ENCODE results near the gene USP40.

USP40 gene

DNA sequence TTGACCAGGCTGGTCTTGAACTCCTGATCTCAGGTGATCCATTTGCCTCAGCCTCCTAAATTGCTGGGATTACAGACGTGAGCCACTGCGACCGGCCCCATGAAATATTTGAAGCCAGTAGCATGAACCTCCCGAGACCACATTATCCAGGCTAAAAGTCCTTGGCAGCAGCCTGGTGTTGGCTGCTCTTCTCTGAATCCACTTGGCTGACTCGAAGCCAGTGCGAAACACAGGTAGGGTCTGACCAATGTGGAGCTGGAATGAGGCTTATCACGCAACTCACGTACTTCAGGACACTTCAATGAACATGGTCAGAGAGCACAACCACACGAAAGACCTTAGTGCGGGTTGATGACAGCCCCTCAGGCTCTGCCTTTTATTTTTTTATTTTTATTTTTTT lies 38.4 kb downstream of the USP40 start:
- TF ChIP-seq, protein P1, sequence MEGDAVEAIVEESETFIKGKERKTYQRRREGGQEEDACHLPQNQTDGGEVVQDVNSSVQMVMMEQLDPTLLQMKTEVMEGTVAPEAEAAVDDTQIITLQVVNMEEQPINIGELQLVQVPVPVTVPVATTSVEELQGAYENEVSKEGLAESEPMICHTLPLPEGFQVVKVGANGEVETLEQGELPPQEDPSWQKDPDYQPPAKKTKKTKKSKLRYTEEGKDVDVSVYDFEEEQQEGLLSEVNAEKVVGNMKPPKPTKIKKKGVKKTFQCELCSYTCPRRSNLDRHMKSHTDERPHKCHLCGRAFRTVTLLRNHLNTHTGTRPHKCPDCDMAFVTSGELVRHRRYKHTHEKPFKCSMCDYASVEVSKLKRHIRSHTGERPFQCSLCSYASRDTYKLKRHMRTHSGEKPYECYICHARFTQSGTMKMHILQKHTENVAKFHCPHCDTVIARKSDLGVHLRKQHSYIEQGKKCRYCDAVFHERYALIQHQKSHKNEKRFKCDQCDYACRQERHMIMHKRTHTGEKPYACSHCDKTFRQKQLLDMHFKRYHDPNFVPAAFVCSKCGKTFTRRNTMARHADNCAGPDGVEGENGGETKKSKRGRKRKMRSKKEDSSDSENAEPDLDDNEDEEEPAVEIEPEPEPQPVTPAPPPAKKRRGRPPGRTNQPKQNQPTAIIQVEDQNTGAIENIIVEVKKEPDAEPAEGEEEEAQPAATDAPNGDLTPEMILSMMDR (IDR thresholded peaks at IDR 0.05; ENCODE audit: extremely low read depth, insufficient read depth, missing control alignments), result no peak
- DNase-seq (ENCODE audit: low spot score), result no peak
- in situ Hi-C loops (cut with MboI; ENCODE audit: low pct_unique_long_range_greater_than_20kb, low sequenced_read_pairs, unreplicated experiment), result no loop called here

DNA sequence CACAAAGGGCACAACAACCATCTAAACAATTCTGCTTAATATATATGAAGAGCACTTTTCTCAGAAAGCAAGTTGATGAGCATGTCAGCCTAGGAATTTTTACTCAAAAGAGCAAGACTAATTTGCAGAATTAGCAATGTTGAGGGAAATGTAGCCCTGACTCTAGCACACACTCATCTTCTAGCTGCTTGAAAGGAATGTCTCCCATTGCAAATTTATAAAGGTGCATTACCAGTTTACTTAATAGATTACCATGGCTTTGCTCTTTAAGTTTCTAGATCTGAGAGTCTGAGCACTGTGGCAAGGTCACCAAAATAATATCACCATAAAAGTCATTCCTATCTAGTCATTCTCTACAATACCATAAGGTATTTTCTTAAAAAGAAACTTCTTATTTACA lies 40.8 kb downstream of the USP40 start:
- in situ Hi-C loops (cut with MboI; ENCODE audit: low pct_unique_long_range_greater_than_20kb, low sequenced_read_pairs, unreplicated experiment), result no loop called here
- TF ChIP-seq, protein P1 (IDR thresholded peaks at IDR 0.05; ENCODE audit: extremely low read depth, insufficient read depth, missing control alignments), result no peak
- DNase-seq (ENCODE audit: low spot score), result no peak

DNA sequence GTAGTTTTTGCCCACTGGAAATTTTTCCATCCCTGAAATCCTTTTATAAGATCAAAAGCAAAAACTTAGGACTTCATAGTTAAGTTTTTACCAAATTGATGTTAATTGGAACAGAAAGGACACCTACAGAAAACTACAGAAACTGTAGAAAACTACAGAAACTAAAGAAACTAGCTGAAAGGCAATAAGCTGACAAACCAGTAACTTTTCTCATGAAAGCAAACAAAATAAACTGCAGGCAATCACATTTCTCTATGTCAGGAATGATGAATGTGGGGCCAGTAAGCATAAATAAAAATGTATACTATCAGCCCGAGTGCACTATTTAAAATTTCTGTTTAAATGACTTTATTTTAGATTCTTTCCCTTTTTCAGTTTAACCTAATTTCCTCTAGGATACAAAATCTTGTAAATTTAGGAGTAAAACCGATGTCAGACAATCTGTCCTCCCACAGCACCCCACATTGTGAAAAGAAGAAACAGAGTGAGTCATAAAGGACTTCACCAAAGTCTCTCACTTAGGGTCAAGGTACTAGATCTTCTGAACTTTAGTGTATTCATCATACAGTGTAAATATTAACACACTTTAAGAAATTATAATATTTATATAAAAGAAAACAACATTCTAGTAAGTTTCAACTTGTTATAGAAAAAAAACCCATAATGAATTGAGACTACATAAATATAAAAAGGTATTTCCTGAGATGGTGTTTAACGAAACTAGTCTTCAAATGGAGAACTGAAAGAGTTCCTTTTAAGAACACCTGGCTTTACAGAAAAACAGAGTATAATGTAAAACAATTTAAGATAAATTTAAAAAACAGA lies 46.6 kb downstream of the USP40 start:
- no peak for DNase-seq (ENCODE audit: low spot score)
- in situ Hi-C loops (cut with MboI; ENCODE audit: low pct_unique_long_range_greater_than_20kb, low sequenced_read_pairs, unreplicated experiment), result no loop called here
- TF ChIP-seq, protein P1 (IDR thresholded peaks at IDR 0.05; ENCODE audit: extremely low read depth, insufficient read depth, missing control alignments), result no peak

DNA sequence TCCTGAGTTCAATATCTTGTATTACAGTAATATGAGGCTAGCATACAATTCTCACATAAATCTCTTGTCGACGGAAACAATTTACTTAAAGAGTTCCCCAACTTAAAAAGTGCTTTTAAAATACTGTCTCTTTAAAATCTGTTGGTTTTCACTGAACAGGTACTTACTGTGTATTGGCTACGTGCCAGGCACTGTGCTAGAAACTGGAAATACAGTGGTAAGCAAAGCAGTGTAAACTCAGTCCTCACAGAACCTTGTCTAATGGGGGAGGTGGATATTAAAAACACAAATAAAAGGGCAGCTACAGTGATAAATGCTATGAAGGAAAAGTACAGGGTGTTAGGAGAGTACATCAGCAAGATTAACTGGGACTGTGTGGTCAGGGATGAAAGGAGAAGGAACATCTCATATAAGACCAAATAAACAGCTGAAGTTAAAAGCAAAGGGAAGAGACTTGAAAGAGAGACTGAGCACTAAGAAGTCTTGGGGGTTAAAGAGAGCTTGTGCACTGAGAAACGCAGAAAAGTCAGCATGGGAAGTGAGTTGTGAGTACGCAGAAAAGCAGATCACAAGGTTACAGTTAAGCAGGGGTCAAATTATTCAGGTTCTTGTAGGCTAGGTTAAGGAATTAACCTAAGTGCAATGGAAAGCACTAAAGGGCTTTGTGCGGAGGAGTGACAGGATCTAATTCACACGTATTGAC lies 52.5 kb downstream of the USP40 start:
- no peak for DNase-seq (ENCODE audit: low spot score)
- TF ChIP-seq, protein P1 (IDR thresholded peaks at IDR 0.05; ENCODE audit: extremely low read depth, insufficient read depth, missing control alignments), result no peak
- in situ Hi-C loops (cut with MboI; ENCODE audit: low pct_unique_long_range_greater_than_20kb, low sequenced_read_pairs, unreplicated experiment), result no loop called here

DNA sequence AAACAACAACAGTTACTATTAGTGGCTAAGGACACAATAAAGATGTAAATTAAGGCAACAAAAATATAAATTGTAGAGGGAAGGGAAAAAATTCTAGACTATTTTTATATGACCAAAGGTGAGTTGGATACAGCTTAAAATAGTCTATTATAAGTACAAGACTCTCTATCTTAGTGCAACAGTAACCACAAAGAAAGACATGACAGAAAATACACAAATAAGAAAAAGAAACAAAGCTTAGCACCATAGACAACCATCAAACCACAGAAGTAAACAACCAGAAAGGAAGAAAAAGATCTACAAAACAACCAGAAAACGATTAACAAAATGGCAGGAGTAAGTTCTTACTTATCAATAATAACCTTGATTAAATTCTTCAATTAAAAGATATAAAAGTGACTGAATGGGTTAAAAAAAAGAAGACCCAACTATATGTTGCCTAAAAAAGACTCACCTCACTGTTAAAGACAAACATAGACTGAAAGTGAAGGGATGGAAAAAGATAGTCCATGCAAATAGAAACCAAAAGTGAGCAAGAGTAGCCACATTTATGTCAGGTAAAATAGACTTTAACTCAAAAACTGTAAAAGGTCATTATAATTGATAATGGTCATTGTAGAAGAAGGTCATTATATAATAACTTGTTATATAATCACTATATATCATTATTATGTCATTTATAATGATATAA lies 62.5 kb downstream of the USP40 start:
- in situ Hi-C loops (cut with MboI; ENCODE audit: low pct_unique_long_range_greater_than_20kb, low sequenced_read_pairs, unreplicated experiment), result no loop called here
- DNase-seq (ENCODE audit: low spot score), result no peak
- TF ChIP-seq, protein P1 (IDR thresholded peaks at IDR 0.05; ENCODE audit: extremely low read depth, insufficient read depth, missing control alignments), result no peak

DNA sequence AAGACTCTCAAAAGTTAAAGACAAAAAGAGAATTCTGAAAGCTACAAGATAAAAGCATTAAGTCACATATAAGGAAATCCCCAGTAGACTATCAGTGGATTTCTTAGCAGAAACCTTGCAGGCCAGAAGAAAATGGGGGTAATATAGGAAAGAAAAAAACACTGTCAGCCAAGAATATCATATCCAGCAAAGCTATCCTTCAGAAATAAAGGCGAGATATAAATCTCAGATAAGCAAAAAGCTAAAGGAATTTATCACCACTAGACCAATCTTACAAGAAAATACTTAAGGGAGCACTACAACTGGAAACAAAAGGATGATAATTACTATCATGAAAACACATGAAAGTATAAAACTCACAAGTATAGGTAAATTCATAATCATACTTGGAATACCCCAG lies 63.1 kb downstream of the USP40 start:
- in situ Hi-C loops (cut with MboI; ENCODE audit: low pct_unique_long_range_greater_than_20kb, low sequenced_read_pairs, unreplicated experiment), result no loop called here

More for the DNA sequence above, 63.1 kb downstream of the USP40 start:
- TF ChIP-seq, protein P1 (IDR thresholded peaks at IDR 0.05; ENCODE audit: extremely low read depth, insufficient read depth, missing control alignments), result no peak
- DNase-seq (ENCODE audit: low spot score), result no peak

All from GM13977 (cell line).